ENCODE measurements around the gene GJC2.

Gene GJC2

DNA sequence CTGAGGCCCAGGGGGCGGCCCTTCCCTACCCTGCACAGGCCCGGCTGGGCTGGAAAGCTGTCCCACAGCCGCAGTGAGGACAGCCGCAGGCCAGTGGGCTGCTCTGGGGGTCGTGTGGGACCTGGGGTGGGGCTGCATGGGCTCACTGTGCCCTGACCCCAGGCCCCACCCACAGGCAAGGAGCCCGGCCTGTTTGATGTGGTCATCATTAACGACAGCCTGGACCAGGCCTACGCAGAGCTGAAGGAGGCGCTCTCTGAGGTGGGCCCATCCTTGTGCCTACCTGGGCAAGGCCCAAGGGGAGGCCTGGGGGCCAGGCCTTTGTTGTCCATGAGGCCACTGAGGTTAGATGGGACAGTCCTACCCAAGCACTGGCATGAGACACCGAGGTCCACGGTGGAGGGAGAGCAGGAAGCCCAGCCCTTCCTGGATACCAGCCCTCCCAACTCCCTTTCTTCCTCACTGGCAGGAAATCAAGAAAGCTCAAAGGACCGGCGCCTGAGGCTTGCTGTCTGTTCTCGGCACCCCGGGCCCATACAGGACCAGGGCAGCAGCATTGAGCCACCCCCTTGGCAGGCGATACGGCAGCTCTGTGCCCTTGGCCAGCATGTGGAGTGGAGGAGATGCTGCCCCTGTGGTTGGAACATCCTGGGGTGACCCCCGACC, 1.4 kb upstream of the GJC2 start:
- H3K9me3 ChIP-seq (replicated peaks; ENCODE audit: insufficient read depth, low read length) = no peaks in the 10 kb centered on the region
- no peaks in the 10 kb centered on the region for H3K4me1 ChIP-seq (ENCODE audit: low read length)
- peaks cover 43% of the 10 kb centered on the region for H3K79me2 ChIP-seq (ENCODE audit: low read length)
- no peak overlapping the region for H3K4me3 ChIP-seq (ENCODE audit: low read length)
- H3K9me2 ChIP-seq (replicated peaks; ENCODE audit: insufficient read depth, low read length) = no peaks in the 10 kb centered on the region
- no peak overlapping the region for H3K27ac ChIP-seq (ENCODE audit: low read length)
- H3K4me2 ChIP-seq (ENCODE audit: low read depth, low read length) = no peak overlapping the region
- no peaks in the 10 kb centered on the region for H3F3A ChIP-seq (ENCODE audit: insufficient read depth, low read length)
- H3K27me3 ChIP-seq (replicated peaks; ENCODE audit: insufficient read depth, low read length) = no peaks in the 10 kb centered on the region
- no peak overlapping the region for H3K9ac ChIP-seq (ENCODE audit: low read length)
- H3K36me3 ChIP-seq (replicated peaks; ENCODE audit: insufficient read depth, low read length) = peaks cover 6% of the 10 kb centered on the region; the same call in 1 of the 2 replicates
- H2AFZ ChIP-seq (ENCODE audit: low read length) = no peak overlapping the region
- DNase-seq = no peak
- no peak for TF ChIP-seq EZH2phosphoT487 (IDR thresholded peaks at IDR 0.05; ENCODE audit: low read length)
- TF ChIP-seq EZH2 (optimal IDR thresholded peaks at IDR 0.05; ENCODE audit: low read depth, low read length) = no peak
- TF ChIP-seq CTCF (IDR thresholded peaks at IDR 0.05; ENCODE audit: low read length) = no peak
- peaks cover 15% of the 10 kb centered on the region for H4K20me1 ChIP-seq (ENCODE audit: insufficient read depth, low read length)

DNA sequence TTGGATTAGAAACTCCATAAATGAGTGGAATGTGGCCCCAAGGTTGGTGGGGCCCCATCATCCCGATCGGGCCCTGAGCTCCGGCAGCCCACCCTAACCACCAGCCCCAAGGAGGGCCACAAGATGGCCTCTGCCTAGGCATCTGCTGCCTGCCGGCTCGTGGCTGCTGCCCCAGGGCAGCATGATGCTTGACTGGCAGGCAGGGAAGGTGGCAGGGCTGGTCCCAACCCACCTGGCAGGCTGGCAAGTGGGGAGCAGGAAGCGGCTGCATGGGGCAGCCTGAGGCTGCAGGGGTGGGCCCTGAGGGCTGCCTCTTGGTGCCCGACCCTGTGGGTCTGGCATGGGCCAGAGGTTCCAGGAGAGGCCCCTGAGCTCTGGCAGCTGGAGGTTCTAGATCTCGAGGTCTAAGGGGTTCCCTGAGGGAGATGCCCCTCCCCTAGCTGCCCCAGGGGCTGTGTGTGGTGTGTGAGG, 760 bp upstream of the GJC2 start:
- Histone ChIP-seq H3K79me2 (ENCODE audit: low read length) (peaks cover 36% of the 10 kb centered on the region), H3K36me3 (replicated peaks; ENCODE audit: insufficient read depth, low read length) (peaks cover 6% of the 10 kb centered on the region; the same call in 1 of the 2 replicates), H3F3A (ENCODE audit: insufficient read depth, low read length) (no peaks in the 10 kb centered on the region), H3K4me2 (ENCODE audit: low read depth, low read length) (no peak overlapping the region), H3K9me3 (replicated peaks; ENCODE audit: insufficient read depth, low read length) (no peaks in the 10 kb centered on the region), H3K4me3 (ENCODE audit: low read length) (no peak overlapping the region), H3K9ac (ENCODE audit: low read length) (no peak overlapping the region), H3K9me2 (replicated peaks; ENCODE audit: insufficient read depth, low read length) (no peaks in the 10 kb centered on the region), H4K20me1 (ENCODE audit: insufficient read depth, low read length) (peaks cover 8% of the 10 kb centered on the region), H3K27me3 (replicated peaks; ENCODE audit: insufficient read depth, low read length) (no peaks in the 10 kb centered on the region), H3K4me1 (ENCODE audit: low read length) (no peaks in the 10 kb centered on the region), H3K27ac (ENCODE audit: low read length) (no peak overlapping the region), H2AFZ (ENCODE audit: low read length) (no peak overlapping the region)
- TF ChIP-seq EZH2phosphoT487 (IDR thresholded peaks at IDR 0.05; ENCODE audit: low read length) (no peak), EZH2 (optimal IDR thresholded peaks at IDR 0.05; ENCODE audit: low read depth, low read length) (no peak), CTCF (IDR thresholded peaks at IDR 0.05; ENCODE audit: low read length) (no peak)
- DNase-seq = no peak

DNA sequence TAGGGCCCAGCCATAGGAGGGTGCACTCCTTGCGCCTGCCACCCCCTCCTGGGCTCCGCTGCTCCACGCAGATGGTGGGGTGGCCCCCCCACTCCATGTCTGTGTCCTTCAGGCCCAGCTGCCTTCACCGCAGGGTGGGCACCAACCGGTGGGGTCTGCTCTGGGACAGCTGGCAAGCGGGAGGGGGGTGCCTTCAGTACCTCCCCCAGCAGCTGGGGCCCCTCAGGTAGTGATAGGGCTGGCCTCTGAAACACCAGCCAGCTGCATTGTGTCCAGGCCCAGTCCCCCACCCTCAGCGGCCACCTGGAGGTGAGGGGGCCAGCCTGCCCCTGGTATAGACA, 360 bp downstream of the GJC2 start:
- Histone ChIP-seq H2AFZ (ENCODE audit: low read length) (no peak overlapping the region), H3K36me3 (replicated peaks; ENCODE audit: insufficient read depth, low read length) (peaks cover 6% of the 10 kb centered on the region; the same call in 1 of the 2 replicates), H3K9me3 (replicated peaks; ENCODE audit: insufficient read depth, low read length) (no peaks in the 10 kb centered on the region), H3K27ac (ENCODE audit: low read length) (no peak overlapping the region), H3K27me3 (replicated peaks; ENCODE audit: insufficient read depth, low read length) (no peaks in the 10 kb centered on the region), H3K4me2 (ENCODE audit: low read depth, low read length) (no peak overlapping the region), H3K4me3 (ENCODE audit: low read length) (no peak overlapping the region), H4K20me1 (ENCODE audit: insufficient read depth, low read length) (no peaks in the 10 kb centered on the region; the same call in 1 of the 2 replicates), H3K9me2 (replicated peaks; ENCODE audit: insufficient read depth, low read length) (no peaks in the 10 kb centered on the region), H3K9ac (ENCODE audit: low read length) (no peak overlapping the region), H3K79me2 (ENCODE audit: low read length) (peaks cover 25% of the 10 kb centered on the region), H3K4me1 (ENCODE audit: low read length) (no peaks in the 10 kb centered on the region), H3F3A (ENCODE audit: insufficient read depth, low read length) (no peaks in the 10 kb centered on the region)
- TF ChIP-seq EZH2 (optimal IDR thresholded peaks at IDR 0.05; ENCODE audit: low read depth, low read length) = no peak
- no peak for TF ChIP-seq CTCF (IDR thresholded peaks at IDR 0.05; ENCODE audit: low read length)
- no peak for TF ChIP-seq EZH2phosphoT487 (IDR thresholded peaks at IDR 0.05; ENCODE audit: low read length)
- no peak for DNase-seq
